Neural crest cell (in vitro differentiated cells): ENCODE results near the gene DIP2C. TPM values are rescaled to one million over a fixed set of nuclear protein-coding genes. Genes with fewer than 3 reads are reported as not detected.

ENCODE experiments used
- DNase-seq: peaks from one replicate; pipeline ENCODE4 v3.0.0; 2021; ENCODE audit warnings: low read depth, mixed read lengths, low spot score
- H3K27ac Mint-ChIP-seq: one replicate; pipeline ENCODE4 v1.8.0; 2021; ENCODE audit warnings: mild to moderate bottlenecking, mixed read lengths; ENCODE audit not compliant: unreplicated experiment
- H3K27me3 Mint-ChIP-seq: 2 replicates; pipeline ENCODE4 v1.8.0; 2021; ENCODE audit warnings: low read depth, mild to moderate bottlenecking, mixed read lengths
- H3K36me3 Mint-ChIP-seq: 2 replicates; pipeline ENCODE4 v1.8.0; 2021; ENCODE audit warnings: low read depth, mild to moderate bottlenecking, mixed read lengths
- H3K4me1 Mint-ChIP-seq: 2 replicates; pipeline ENCODE4 v1.8.0; 2021; ENCODE audit warnings: mixed read lengths
- H3K4me3 Mint-ChIP-seq: one replicate; pipeline ENCODE4 v1.8.0; 2021; ENCODE audit warnings: mild to moderate bottlenecking, mixed read lengths
- H3K9me3 Mint-ChIP-seq: 2 replicates; pipeline ENCODE4 v1.8.0; 2021; ENCODE audit warnings: mixed read lengths
- CTCF ChIP-seq: fragments of 200-600 bp; sonication (generic); conservative IDR thresholded peaks from 2 replicates; pipeline ENCODE4 v1.5.0; 2021; ENCODE audit warnings: antibody characterized with exemption, mild to moderate bottlenecking
- total RNA-seq: library from RNA; stranded (reverse); gene quantifications from 2 replicates; pipeline ENCODE4 v1.2.1, GENCODE V29; 2021

DIP2C gene
- total RNA-seq, 1 donor from 2014 or later: 21.7 TPM

- no peaks in the 10 kb centered on the region for H3K27me3 Mint-ChIP-seq
- H3K36me3 Mint-ChIP-seq: no peaks in the 10 kb centered on the region
- H3K4me3 Mint-ChIP-seq: no peak overlapping the region
- no peak for DNase-seq
- H3K27ac Mint-ChIP-seq: no peak overlapping the region
- no peaks in the 10 kb centered on the region for H3K9me3 Mint-ChIP-seq
- H3K4me1 Mint-ChIP-seq: peaks cover 51% of the 10 kb centered on the region
- no peak for TF ChIP-seq CTCF
Observed at GRCh38 chr10:664893-665292, 24.6 kb downstream of the DIP2C start.

GRCh38 chr10:664301-664700, 25.2 kb downstream of the DIP2C start:
- TF ChIP-seq CTCF: no peak
- Mint-ChIP-seq H3K36me3 (no peaks in the 10 kb centered on the region), H3K27me3 (no peaks in the 10 kb centered on the region), H3K4me3 (peak overlapping the region; percentile 43), H3K4me1 (peaks cover 57% of the 10 kb centered on the region), H3K9me3 (no peaks in the 10 kb centered on the region), H3K27ac (peak overlapping the region; percentile 88)
- no peak for DNase-seq

- no peaks in the 10 kb centered on the region for H3K27me3 Mint-ChIP-seq
- peak overlapping the region; percentile 93 for H3K27ac Mint-ChIP-seq
- TF ChIP-seq CTCF: no peak
- H3K4me3 Mint-ChIP-seq: peak overlapping the region; percentile 43
- no peaks in the 10 kb centered on the region for H3K9me3 Mint-ChIP-seq
- DNase-seq: peak; percentile 31
- peaks cover 62% of the 10 kb centered on the region for H3K4me1 Mint-ChIP-seq
- H3K36me3 Mint-ChIP-seq: no peaks in the 10 kb centered on the region
Observed at GRCh38 chr10:663831-664251, 25.6 kb downstream of the DIP2C start.

GRCh38 chr10:663466-663751, 26.1 kb downstream of the DIP2C start:
- Mint-ChIP-seq H3K27ac (peak overlapping the region; percentile 93), H3K9me3 (no peaks in the 10 kb centered on the region), H3K4me3 (peak overlapping the region; percentile 25), H3K27me3 (no peaks in the 10 kb centered on the region), H3K4me1 (peaks cover 64% of the 10 kb centered on the region), H3K36me3 (no peaks in the 10 kb centered on the region)
- no peak for DNase-seq
- TF ChIP-seq CTCF: no peak

GRCh38 chr10:662686-663465, 26.6 kb downstream of the DIP2C start:
- H3K4me1 Mint-ChIP-seq: peaks cover 64% of the 10 kb centered on the region
- TF ChIP-seq CTCF: no peak
- peak overlapping the region; percentile 25 for H3K4me3 Mint-ChIP-seq
- H3K27ac Mint-ChIP-seq: peak overlapping the region; percentile 93
- H3K27me3 Mint-ChIP-seq: no peaks in the 10 kb centered on the region
- no peaks in the 10 kb centered on the region for H3K36me3 Mint-ChIP-seq
- no peaks in the 10 kb centered on the region for H3K9me3 Mint-ChIP-seq
- no peak for DNase-seq
